Midbrain (tissue), 1 donor: ENCODE results near the gene SELENOW.
A peak's percentile ranks its signal among the peaks of the same experiment; 100 is the strongest.
"Not testable (repeated sequence)": the region's sequence is repeated elsewhere in the genome, so short reads cannot be mapped to it uniquely, and the experiment has no call there.

ENCODE experiments used
- DNase-seq: peaks from one replicate; lab custom pipeline; 2025; lab: John Stamatoyannopoulos, UW

SELENOW gene

DNA sequence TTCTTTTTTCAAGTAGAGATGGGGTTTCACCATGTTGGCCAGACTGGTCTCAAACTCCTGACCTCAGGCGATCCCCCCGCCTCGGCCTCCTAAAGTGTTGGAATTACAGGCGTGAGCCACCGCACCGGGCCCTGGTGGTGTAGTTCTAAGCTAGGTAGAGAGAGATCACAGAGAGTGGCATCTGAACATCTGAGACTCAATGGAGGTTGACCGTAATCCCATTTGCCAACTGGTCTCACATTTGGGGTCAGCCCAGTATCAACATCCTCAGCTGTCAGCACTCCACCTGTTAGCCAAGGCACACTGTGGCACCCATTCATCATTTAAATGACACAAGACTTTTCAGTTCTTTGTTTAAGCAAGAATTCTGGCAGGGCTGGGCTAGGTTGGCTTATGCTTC is 8.1 kb downstream of the SELENOW start:
- DNase-seq, result no peak

GRCh38 chr19:47787307-47787706 is 8.8 kb downstream of the SELENOW start:
- not testable (repeated sequence) for DNase-seq

DNA sequence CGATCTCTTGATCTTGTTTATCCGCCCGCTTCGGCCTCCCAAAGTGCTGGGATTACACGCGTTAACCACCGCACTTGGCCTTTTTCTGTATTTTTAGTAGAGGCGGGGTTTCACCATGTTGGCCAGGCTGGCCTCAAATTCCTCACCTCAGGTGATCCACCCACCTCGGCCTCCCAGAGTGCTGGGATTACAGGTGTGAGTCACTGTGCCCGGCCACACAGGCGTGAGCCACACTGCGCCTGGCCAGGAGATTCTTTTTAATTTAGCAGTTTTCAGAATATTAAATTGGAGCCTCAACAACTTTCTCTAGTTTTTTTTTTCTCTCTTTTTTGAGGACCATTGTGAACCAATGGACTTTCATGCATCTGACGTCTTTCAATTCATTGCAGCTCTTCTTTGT is 11.3 kb downstream of the SELENOW start:
- not testable (repeated sequence) for DNase-seq

- peak; percentile 52 for DNase-seq
Measured at GRCh38 chr19:47790398-47790814, 11.9 kb downstream of the SELENOW start.

- no peak for DNase-seq
Measured at GRCh38 chr19:47792616-47793015, 14.1 kb downstream of the SELENOW start.

- DNase-seq, result no peak
Measured at GRCh38 chr19:47794526-47794925, 16.0 kb downstream of the SELENOW start.

GRCh38 chr19:47796785-47797184 is 18.3 kb downstream of the SELENOW start:
- DNase-seq, result no peak

DNA sequence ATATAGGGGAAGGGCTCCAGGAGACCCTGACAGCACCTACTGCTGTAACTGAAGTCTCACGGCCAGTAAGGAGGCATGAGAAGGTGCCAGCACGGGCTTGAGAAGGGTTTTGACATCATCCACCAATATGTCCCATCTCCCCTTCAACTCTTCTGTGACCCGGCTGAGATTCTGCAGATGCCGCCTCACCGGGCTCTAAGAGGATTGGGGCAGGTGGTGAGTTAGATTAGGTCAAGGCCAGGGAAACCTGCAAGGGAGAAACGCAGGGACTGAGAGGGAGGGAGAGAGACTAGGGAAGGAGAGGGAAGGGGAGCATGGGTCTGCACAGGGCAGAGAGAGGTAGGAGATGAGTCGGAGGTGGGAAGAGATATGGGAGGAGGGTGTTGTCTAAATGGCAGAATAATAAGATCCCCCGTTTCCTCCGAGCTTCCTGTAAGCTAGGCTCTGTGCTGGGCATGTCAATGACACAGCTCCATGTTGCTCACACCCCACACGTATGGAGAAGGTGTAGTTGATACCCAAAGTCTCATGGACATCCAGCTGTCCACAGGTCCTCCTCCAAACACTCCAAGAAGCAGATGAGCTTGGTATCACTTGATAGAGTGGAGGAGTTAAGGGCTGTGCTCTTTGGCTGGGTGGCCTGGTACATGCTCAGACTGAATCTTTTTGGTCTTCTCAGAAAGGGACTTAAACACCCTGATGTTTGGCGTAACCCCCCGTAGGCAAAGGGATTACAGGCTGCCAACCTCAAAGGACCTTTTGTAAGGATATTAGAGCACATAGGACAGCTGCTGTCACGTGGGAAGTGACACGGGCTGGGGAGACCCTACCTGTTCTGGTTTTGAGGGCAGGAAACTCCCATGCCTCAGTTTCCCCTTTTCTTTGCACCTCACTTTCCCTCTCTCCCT is 19.7 kb downstream of the SELENOW start:
- no peak for DNase-seq

GRCh38 chr19:47798904-47799266 is 20.4 kb downstream of the SELENOW start:
- DNase-seq, result no peak

DNA sequence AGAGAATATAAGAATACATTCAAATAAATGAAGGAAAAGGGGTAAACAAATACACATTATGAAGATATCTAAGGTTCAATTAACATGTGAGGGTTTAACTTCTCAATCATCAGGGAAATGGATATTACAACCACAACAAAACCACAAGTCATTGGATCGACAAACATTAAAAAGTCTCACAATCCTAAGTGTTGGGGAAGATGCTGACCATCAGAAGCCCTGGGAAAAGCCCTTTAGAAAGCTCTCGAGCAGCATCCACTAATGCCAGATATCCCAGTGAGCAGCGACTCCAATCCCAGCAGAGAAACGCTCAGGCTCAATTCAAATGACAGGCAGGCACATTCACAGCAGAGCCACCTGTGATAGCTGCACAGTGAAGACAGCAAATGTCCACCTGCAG is 22.8 kb downstream of the SELENOW start:
- DNase-seq, result no peak

DNA sequence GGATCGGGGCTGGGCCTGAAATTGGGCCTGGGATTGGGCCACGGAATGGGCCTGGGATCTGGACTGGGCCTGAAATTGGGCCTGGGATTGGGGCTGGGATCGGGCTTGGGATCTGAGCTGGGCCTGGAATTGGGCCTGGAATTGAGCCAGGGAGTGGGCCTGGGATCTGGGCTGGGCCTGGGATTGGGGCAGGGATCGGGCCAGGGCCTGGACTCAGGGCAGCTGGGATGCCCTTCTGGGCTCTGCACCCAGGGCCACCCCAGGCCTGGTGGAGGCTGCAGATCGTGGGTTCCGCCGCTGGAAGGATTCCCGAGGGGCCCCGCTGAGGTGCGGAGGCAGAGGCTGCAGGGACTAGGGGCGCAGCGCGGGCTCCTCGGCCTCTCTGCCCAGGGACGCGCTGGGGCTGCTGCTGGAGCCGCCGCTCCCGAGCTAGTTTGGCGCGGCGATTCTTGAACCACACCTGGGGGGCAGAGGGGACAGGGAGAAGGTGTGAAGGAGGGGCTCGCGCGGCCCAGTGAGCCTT is 24.1 kb downstream of the SELENOW start:
- DNase-seq, result no peak

DNA sequence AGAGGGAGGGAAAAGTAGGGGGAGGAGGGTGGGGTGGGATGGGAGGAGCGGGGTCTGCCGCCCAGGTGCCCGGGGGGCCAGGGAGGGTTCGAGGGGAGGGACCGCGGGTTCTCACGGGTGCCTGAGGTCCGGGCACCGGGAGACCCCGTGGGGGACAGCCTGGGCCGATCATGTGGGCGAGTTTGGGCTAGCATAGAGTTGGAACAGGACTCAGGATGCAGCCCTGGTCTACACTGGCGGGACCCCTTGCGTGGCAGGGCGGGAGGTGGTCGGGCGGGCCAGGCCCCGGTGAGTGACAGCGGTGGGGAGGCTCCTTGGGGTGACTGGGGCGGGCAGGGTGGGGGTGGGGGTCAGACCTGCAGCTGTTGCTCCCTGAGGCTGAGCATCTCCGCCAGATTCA is 24.6 kb downstream of the SELENOW start:
- DNase-seq, result not testable (repeated sequence)

DNA sequence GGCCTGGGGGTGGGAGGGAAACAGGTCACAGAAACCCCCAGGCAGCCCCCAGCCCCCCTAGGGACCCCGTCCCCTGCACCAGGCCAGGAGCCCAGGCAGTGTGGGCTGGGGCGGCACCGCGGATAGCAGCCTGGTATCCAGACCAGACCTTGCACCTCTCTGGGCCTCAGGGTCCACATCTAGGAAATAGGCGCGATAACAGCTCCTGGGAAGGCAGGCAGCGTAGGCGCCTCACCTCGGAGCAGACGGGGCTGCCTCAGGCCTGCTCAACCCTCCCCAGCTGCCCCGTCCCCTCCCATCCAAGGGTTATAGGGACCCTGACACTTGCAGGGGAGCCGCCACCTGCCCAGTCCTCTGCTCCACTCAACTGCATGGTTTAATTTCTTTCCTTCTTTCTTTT is 25.2 kb downstream of the SELENOW start:
- not testable (repeated sequence) for DNase-seq

GRCh38 chr19:47804451-47804850 is 25.9 kb downstream of the SELENOW start, which contains the start of gene TPRX1:
Gene TPRX1, minus strand, starts transcription at chr19:47804551. Its CDS starts 12 bp downstream, at chr19:47804539.
- DNase-seq, result not testable (repeated sequence)

- no peak for DNase-seq
Measured at GRCh38 chr19:47805313-47805712, 26.8 kb downstream of the SELENOW start.

DNA sequence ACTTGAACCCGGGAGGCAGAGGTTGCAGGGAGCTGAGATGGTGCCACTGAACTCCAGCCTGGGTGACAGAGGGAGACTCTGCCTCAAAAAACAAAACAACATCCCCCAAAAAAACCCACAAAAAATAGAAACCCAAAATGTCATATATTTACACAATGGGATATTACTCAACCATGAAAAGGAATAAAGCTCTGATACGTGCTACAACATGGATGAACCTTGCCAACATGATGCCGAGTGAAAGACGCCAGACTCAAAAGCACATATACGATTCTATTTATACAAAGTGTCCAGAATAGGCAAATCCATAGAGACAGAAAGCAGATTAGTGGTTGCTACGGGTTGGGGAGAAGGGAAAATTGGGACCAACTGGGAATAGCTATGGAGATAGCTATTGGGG is 27.9 kb downstream of the SELENOW start:
- no peak for DNase-seq

GRCh38 chr19:47813304-47813994 is 34.9 kb downstream of the SELENOW start:
- peak; percentile 29 for DNase-seq

DNA sequence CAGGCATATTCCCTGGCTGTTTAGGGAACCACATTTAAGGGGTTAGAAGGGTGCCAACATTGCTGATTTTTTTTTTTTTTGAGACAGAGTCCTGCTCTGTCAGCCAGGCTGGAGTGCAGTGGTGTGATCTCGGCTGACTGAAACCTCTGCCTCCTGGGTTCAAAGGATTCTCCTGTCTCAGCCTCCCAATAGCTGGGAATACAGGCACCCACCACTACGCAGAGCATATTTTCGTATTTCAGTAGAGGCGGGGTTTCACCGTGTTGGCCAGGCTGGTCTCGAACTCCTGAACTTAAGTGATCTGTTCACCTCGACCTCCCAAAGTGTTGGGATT is 35.5 kb downstream of the SELENOW start:
- no peak for DNase-seq

DNA sequence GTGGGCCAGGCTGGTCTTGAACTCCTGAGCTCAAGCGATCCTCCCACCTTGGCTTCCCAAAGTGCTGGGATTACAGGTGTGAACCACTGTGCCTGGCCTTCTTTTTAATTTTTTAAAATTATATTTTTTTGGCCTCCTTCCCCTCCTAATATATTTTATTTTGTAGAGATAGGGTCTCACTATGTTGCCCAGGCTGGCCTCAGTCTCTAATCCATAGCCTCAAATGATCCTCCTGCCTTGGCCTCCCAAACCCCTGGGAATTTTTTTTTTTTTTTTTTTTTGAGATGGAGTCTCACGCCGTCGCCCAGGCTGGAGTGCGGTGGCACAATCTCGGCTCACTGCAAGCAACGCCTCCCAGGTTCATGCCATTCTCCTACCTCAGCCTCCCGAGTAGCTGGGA is 37.8 kb downstream of the SELENOW start:
- not testable (repeated sequence) for DNase-seq

GRCh38 chr19:47818221-47818620 is 39.7 kb downstream of the SELENOW start:
- DNase-seq, result not testable (repeated sequence)

DNA sequence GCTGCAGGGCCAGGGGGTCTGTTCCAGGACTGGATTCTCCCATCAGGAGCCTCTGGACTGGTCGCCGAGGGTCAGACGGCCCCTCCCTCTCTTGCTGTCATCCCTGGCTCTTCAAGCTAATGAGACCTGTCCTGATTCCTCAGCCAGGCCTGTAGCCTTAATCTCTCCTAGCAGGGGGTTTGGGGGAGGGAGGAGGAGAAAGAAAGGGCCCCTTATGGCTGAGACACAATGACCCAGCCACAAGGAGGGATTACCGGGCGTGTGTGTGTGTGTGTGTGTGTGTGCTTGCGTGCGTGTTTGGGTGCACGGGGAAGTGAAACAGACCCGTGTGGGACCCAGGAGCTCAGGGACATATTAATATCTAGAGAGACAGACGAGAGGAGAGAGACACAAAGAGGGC is 41.4 kb downstream of the SELENOW start:
- DNase-seq, result no peak

DNA sequence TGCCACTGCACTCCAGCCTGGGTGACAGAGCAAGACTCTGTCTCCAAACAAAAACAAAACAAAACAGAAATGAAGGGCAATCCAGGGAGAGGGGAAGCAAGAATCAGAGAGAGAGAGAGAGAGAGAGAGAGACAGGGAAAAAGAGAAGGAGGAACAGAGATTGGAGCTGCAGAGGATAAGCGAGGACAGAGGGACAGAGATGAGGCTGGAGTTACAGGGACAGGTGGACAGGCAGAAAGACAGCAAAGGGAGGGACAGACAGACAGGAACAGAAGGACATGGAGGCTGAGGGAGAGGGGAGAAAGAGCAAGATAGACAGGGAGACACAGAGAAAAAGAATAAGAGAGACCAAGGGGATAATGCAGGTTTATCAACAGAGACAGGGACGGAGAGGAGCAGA is 41.9 kb downstream of the SELENOW start:
- no peak for DNase-seq

GRCh38 chr19:47821460-47822020 is 43.0 kb downstream of the SELENOW start, which contains the start of gene CRX:
Gene CRX, plus strand, starts transcription at chr19:47821937. Its CDS starts 12,507 bp downstream, at chr19:47834444.
- DNase-seq, result no peak
